Motor neuron (in vitro differentiated cells): ENCODE data around the gene NFX1. TPM values are rescaled to one million over a fixed set of nuclear protein-coding genes. Genes with fewer than 3 reads are reported as not detected.

Experiments
- ATAC-seq, 8 experiments: fragments of 200-7000 bp; cut with Tn5 transposase; replicated peaks in 6 of 8; 2 replicates each; pipeline ENCODE4 v1.8.0; 2021; ENCODE audit warnings: mild to moderate bottlenecking in 8 of 8, moderate library complexity in 8 of 8
- H3K27ac ChIP-seq, 2 donors: fragments of 250-450 bp; sonication (Bioruptor Pico); 2 replicates each; pipeline ENCODE4 v1.9.0; 2021; ENCODE audit warnings: antibody characterized with exemption in 2 of 2, mild to moderate bottlenecking in 2 of 2, moderate library complexity in 1 of 2
- H3K4me1 ChIP-seq, 2 donors: fragments of 250-450 bp; sonication (Bioruptor Pico); replicated peaks in 1 of 2; 2 replicates each; pipeline ENCODE4 v1.6.1; 2021; ENCODE audit warnings: antibody characterized with exemption in 2 of 2, mild to moderate bottlenecking in 2 of 2, moderate library complexity in 1 of 2
- H3K4me3 ChIP-seq, 5 donors: fragments of 250-450 bp; sonication (Bioruptor Pico); 2 replicates each; pipeline ENCODE4 v1.9.0; 2021; ENCODE audit warnings: antibody characterized with exemption in 5 of 5, mild to moderate bottlenecking in 5 of 5, moderate library complexity in 4 of 5
- WGBS, 10 experiments: fragments of 450-650 bp; shearing (Covaris generic); methylation state at CpG; one replicate each; pipeline ENCODE4 v1.0.0; 2022; 5-methylcytosine and 5-hydroxymethylcytosine counted together
- in situ Hi-C, 9 experiments: fragments of 400-800 bp; cut with MboI; loops; one replicate each; pipeline ENCODE4 v1.15.0; 2021; ENCODE audit warnings: low sequenced_read_pairs in 9 of 9, low pct_unique_long_range_greater_than_20kb in 2 of 9; ENCODE audit not compliant: unreplicated experiment in 9 of 9
- total RNA-seq, 8 experiments: library from RNA; unstranded; fragments of 300-600 nt; gene quantifications; 2 replicates each; pipeline versions ENCODE4 v1.2.3 to v1.2.4, GENCODE V29; 2022

Gene NFX1
- total RNA-seq, 8 experiments from 2014 or later = 18.4 to 43.7 (median 28.0) TPM

DNA sequence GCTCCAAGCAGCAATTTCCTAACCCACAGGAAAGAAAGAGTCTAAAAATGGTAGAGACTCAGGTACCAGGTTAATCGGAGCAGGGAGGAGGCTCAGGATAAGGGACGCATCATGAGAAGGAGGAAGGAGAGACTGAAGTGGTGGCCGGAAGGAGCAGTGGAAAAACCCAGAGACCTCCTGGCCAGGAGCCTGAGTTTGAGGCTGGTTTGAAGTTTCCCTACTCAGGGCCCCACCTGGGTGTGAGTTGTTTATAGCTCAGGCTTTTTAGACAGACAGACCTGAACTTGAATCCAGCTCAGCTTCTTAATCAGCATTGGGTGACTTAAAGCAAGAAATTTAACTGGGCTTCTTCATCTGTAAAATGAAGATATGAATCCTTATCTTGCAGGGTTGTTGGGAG, 124.0 kb downstream of the NFX1 start:
- in situ Hi-C loops = no loop called here
- no peak overlapping the region for H3K4me3 ChIP-seq
- WGBS, 10 experiments = 45 to 94% (median 78%) methylated on average over 1 to 3 of the region's 3 CpGs; no CpG with 5 or more reads in 4 of the 10 experiments
- H3K27ac ChIP-seq = no peak overlapping the region
- no peak for ATAC-seq
- no peaks in the 10 kb centered on the region for H3K4me1 ChIP-seq

- Histone ChIP-seq H3K4me3 (no peak overlapping the region), H3K4me1 (no peaks in the 10 kb centered on the region), H3K27ac (no peak overlapping the region)
- 8 to 100% (median 83%) methylated on average over 1 to 6 of the region's 13 CpGs; no CpG with 5 or more reads in 5 of the 10 experiments for WGBS, 10 experiments
- ATAC-seq = peak in 2 of 8 experiments; percentile 36 to 58
- in situ Hi-C loops = no loop called here
Observed at GRCh38 chr9:33414889-33415500, 124.7 kb downstream of the NFX1 start.

DNA sequence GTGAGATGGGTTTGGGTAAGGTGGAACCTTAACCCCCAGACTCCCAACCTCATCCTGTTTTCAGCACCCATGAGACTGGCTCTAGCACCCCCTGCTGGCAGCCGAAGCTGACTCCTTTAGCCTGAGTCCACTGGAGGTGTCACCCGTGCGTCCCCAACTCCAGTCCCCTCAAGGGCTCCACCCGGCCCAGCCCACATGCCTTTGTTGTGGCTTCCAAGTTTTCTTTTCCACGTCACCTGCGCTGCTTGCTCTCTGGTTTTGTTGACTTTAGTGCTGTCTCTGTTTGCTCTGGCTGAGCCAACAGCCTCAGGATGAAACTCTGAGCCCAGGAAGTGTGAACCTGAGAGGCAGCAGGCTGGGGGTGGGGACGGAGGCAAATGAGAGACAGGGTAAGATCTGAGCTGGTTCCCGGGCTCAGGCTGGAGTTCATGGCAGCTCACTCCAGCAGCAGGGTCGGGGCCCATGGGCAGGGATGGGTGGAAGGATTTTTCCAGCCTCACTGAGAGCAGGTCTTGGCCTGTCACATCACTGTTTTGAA, 125.3 kb downstream of the NFX1 start:
- in situ Hi-C loops = no loop called here
- peak; percentile 23 to 91 (median 57) for ATAC-seq
- H3K4me3 ChIP-seq = no peak overlapping the region
- no peaks in the 10 kb centered on the region for H3K4me1 ChIP-seq
- no peak overlapping the region for H3K27ac ChIP-seq
- 11 to 71% (median 47%) methylated on average over 1 to 6 of the region's 9 CpGs; no CpG with 5 or more reads in 4 of the 10 experiments for WGBS, 10 experiments

DNA sequence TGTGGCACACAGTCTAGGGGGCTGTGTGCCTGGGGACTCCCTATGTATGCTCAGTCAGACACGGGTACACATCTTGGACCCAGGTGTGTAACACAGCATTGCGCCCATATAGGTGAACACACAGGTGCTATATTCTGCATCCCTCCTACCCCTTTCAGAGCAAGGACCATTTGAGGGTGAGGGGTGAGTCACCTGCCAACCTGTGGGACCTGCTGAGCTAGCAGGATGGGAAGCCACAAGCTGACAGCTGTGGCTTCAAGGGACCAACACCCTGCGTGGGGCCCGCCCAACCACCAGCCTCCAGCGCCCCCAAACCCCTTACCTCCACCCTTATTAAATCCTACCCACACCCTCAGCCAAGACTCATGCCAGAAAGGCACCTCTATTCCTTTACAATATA, 126.7 kb downstream of the NFX1 start:
- Histone ChIP-seq H3K4me3 (no peak overlapping the region), H3K27ac (no peak overlapping the region), H3K4me1 (no peaks in the 10 kb centered on the region)
- no peak for ATAC-seq
- in situ Hi-C loops = no loop called here
- whole genome bisulfite sequencing, 10 experiments = 62% methylated on average over 4 of the region's 5 CpGs; no CpG with 5 or more reads in 9 of the 10 experiments

- 0 to 100% (median 79%) methylated on average over 1 to 4 of the region's 8 CpGs; no CpG with 5 or more reads in 6 of the 10 experiments for WGBS, 10 experiments
- Histone ChIP-seq H3K4me3 (no peak overlapping the region), H3K27ac (no peak overlapping the region), H3K4me1 (no peaks in the 10 kb centered on the region)
- no peak for ATAC-seq
- in situ Hi-C loops = no loop called here
Observed at GRCh38 chr9:33418090-33418489, 127.8 kb downstream of the NFX1 start.

DNA sequence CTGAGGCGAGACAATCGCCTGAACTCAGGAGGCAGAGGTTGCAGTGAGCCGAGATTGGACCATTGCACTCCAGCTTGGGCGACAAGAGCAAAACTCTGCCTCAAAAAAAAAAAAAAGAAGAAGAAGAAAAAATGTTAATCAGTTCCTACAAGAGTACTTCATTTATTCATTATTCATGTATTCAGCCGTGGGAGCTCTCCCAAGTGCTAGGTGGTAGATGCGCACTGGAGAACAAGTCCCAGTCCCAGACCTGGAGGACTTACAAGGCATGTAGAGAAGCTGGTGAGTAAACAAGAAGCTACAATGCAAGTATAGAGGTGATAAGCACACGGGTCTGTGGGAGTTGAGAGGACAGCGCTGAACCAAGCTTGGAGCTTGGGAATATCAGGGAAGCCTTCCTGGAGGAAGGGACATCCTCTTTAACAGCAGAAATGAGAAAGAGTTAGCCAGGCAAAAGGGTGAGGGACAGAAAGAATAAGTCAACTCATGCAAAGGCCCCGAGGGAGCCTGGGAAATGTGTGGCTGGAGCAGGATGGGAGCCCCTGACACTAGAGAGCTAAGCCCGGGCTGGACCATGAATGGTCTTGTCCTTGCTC, 129.5 kb downstream of the NFX1 start:
- no peaks in the 10 kb centered on the region for H3K4me1 ChIP-seq
- ATAC-seq = peak in 3 of 8 experiments; percentile 64 to 79 (median 79)
- in situ Hi-C loops = no loop called here
- no peak overlapping the region for H3K27ac ChIP-seq
- 49 to 96% (median 67%) methylated on average over 1 to 6 of the region's 10 CpGs for whole genome bisulfite sequencing, 10 experiments
- no peak overlapping the region for H3K4me3 ChIP-seq

Other genes with a start within 250 kb of the NFX1 start
- gene SMU1, start 213.8 kb upstream of the NFX1 start, total RNA-seq = 10 to 100 TPM; 17.5 to 30.2 (median 27.1) TPM
- 10 to 100 TPM in 3 of 8 experiments, 1 to 10 TPM in 5; 1.3 to 86.5 (median 4.7) TPM for gene B4GALT1, start 123.2 kb upstream of the NFX1 start, total RNA-seq
- gene SPINK4, start 50.3 kb upstream of the NFX1 start, total RNA-seq = not detected
- gene BAG1, start 25.8 kb upstream of the NFX1 start, total RNA-seq = 100 to 1,000 TPM in 2 of 8 experiments, 10 to 100 TPM in 6; 26.7 to 139 (median 52.3) TPM
- gene CHMP5, start 25.5 kb upstream of the NFX1 start, total RNA-seq = 100 to 1,000 TPM in 2 of 8 experiments, 10 to 100 TPM in 6; 65.7 to 130 (median 93.4) TPM
- 1 to 10 TPM in 2 of 8 experiments, under 1 TPM in 5, not detected in 1; 0.22 to 2.8 (median 0.67) TPM for gene AQP7, start 112.1 kb downstream of the NFX1 start, total RNA-seq
- gene AQP3, start 157.1 kb downstream of the NFX1 start, total RNA-seq = 10 to 100 TPM in 2 of 8 experiments, 1 to 10 TPM in 2, under 1 TPM in 4; 0.27 to 77.5 (median 1.3) TPM
- 10 to 100 TPM; 15.5 to 55.1 (median 26.3) TPM for gene NOL6, start 183.4 kb downstream of the NFX1 start, total RNA-seq
- 1 to 10 TPM in 7 of 8 experiments, under 1 TPM in 1; 0.51 to 5.2 (median 2.2) TPM for gene ANKRD18B, start 233.7 kb downstream of the NFX1 start, total RNA-seq